C4-2B (cell line): ENCODE data around the gene ITPR1.

Source experiments
- CTCF ChIP-seq: fragments of 450-650 bp; conservative IDR thresholded peaks from 2 replicates; pipeline ENCODE4 v1.5.1; 2017; ENCODE audit warnings: mild to moderate bottlenecking
- ZFX ChIP-seq: fragments of 450-650 bp; IDR thresholded peaks from 2 replicates; pipeline ENCODE4 v1.6.1; 2017

- TF ChIP-seq CTCF (no peak), ZFX (no peak)
These were observed 162.2 kb downstream of the ITPR1 start for GRCh38 chr3:4655145-4656045.
